Activated B cell treated with CpG ODN at 0.5 μM for 24 hours (primary cell): ENCODE measurements around the gene CCDC178. TPM values are rescaled to one million over a fixed set of nuclear protein-coding genes. Genes with fewer than 3 reads are reported as not detected.

ENCODE experiments used
- ATAC-seq: fragments of 200-7000 bp; cut with Tn5 transposase; one replicate; pipeline ENCODE4 v1.10.0; 2021; ENCODE audit warnings: low read depth, mild to moderate bottlenecking, moderate library complexity
- CTCF ChIA-PET: fragments of 350-600 bp; sonication (Branson Sonifier 250); formaldehyde crosslinking; loops from one replicate; lab custom pipeline; 2021; ENCODE audit warnings: antibody characterized with exemption; lab: Charles Lee
- POLR2A ChIA-PET: fragments of 350-600 bp; sonication (Branson Sonifier 250); formaldehyde crosslinking; loops from one replicate; lab custom pipeline; 2021; ENCODE audit warnings: antibody characterized with exemption; lab: Charles Lee
- DNase-seq: peaks from one replicate; pipeline ENCODE4 v3.0.0; 2022
- H3K27ac Mint-ChIP-seq: one replicate; pipeline ENCODE4 v1.8.0; 2020; ENCODE audit warnings: mixed read lengths
- H3K27me3 Mint-ChIP-seq: one replicate; pipeline ENCODE4 v1.8.0; 2021; ENCODE audit warnings: mixed read lengths
- H3K36me3 Mint-ChIP-seq: one replicate; pipeline ENCODE4 v1.8.0; 2021; ENCODE audit warnings: low read depth, mixed read lengths
- H3K4me1 Mint-ChIP-seq: one replicate; pipeline ENCODE4 v1.8.0; 2021; ENCODE audit warnings: mixed read lengths
- H3K4me3 Mint-ChIP-seq: one replicate; pipeline ENCODE4 v1.8.0; 2020; ENCODE audit warnings: mild to moderate bottlenecking, mixed read lengths
- H3K9me3 Mint-ChIP-seq: one replicate; pipeline ENCODE4 v1.8.0; 2020; ENCODE audit warnings: mixed read lengths
- intact Hi-C: fragments of 100-400 bp; cut with micrococcal nuclease; formaldehyde crosslinking; loops from one replicate; pipeline ENCODE4 v1.15.1; 2024
- total RNA-seq: library from RNA; stranded (reverse); gene quantifications from 2 replicates; pipeline ENCODE4 v1.2.3, GENCODE V29; 2022
- TF ChIP-seq, protein P1 (sequence below): fragments of 200-600 bp; IDR thresholded peaks from one replicate; pipeline ENCODE4 v1.8.0; 2022; ENCODE audit warnings: antibody characterized with exemption, mild to moderate bottlenecking

Gene CCDC178
- total RNA-seq, 1 donor from 2014 or later, result not detected

DNA sequence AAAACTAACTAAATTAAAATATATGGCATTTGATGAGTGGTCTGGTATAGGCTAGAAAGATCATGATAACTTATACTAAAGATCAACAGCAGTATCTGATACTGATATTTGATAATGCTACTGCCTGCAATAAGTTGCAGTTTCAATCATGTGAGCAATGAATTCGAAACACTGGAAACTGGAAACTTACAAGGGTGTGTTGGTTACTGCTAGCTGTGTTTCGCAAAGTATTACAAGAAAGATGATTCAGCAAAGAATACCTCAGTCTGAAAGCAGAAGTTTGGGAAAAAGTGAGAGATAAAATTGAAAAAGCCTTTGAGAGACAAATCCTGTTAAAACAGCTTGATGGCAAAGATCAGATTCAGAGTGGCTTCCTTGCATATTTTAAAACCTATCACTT, 294.5 kb downstream of the CCDC178 start:
- CTCF ChIA-PET, result no interaction called here
- Mint-ChIP-seq H3K36me3 (no peaks in the 10 kb centered on the region), H3K4me3 (no peak overlapping the region), H3K9me3 (no peaks in the 10 kb centered on the region), H3K27me3 (peaks cover 9% of the 10 kb centered on the region), H3K4me1 (no peaks in the 10 kb centered on the region), H3K27ac (no peak overlapping the region)
- no peak for ATAC-seq
- intact Hi-C loops, result no loop called here
- TF ChIP-seq, protein P1, sequence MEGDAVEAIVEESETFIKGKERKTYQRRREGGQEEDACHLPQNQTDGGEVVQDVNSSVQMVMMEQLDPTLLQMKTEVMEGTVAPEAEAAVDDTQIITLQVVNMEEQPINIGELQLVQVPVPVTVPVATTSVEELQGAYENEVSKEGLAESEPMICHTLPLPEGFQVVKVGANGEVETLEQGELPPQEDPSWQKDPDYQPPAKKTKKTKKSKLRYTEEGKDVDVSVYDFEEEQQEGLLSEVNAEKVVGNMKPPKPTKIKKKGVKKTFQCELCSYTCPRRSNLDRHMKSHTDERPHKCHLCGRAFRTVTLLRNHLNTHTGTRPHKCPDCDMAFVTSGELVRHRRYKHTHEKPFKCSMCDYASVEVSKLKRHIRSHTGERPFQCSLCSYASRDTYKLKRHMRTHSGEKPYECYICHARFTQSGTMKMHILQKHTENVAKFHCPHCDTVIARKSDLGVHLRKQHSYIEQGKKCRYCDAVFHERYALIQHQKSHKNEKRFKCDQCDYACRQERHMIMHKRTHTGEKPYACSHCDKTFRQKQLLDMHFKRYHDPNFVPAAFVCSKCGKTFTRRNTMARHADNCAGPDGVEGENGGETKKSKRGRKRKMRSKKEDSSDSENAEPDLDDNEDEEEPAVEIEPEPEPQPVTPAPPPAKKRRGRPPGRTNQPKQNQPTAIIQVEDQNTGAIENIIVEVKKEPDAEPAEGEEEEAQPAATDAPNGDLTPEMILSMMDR, result no peak
- POLR2A ChIA-PET, result no interaction called here
- no peak for DNase-seq

DNA sequence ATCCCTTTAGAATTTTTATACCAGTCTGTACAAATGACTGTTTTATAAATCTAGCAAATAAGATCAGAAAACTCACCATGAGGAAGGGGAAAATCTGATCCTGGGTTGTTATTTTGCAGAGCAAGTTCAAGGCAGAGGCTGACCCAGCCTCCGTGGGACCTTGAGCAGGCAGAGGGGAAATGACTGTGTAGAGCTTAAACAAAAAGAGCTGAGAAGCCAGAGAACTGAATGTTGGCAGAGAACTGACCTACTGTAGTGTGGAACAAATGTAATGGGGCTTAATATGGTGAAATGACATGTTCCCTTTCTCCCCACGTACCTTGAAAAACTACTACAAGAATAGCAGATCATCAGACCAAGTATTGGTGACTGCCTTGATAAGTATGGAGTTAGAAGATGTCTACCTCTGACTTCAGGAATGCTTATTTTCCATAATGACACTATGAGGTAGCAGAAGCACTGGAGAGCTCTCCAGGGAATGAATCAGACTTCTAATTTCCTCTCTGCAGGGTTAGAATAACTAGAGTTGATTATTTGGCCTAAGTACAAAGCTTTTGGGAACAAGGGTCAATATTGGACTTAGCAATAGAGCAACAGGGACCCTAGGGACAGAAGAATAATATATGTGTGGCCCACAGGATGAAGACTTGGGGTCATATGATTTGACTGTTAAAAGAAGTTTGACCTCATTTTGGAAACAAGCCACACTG, 304.4 kb downstream of the CCDC178 start:
- no peaks in the 10 kb centered on the region for H3K4me1 Mint-ChIP-seq
- TF ChIP-seq, protein P1, result no peak
- peaks cover 7% of the 10 kb centered on the region for H3K9me3 Mint-ChIP-seq
- CTCF ChIA-PET, result no interaction called here
- no peak for DNase-seq
- no peak for ATAC-seq
- no peak overlapping the region for H3K4me3 Mint-ChIP-seq
- POLR2A ChIA-PET, result no interaction called here
- no peaks in the 10 kb centered on the region for H3K36me3 Mint-ChIP-seq
- intact Hi-C loops, result no loop called here
- H3K27me3 Mint-ChIP-seq, result peaks cover 2% of the 10 kb centered on the region
- H3K27ac Mint-ChIP-seq, result no peak overlapping the region

- ATAC-seq (no peak), DNase-seq (no peak)
- no peaks in the 10 kb centered on the region for H3K9me3 Mint-ChIP-seq
- no peaks in the 10 kb centered on the region for H3K4me1 Mint-ChIP-seq
- H3K4me3 Mint-ChIP-seq, result no peak overlapping the region
- intact Hi-C loops, result no loop called here
- no peaks in the 10 kb centered on the region for H3K36me3 Mint-ChIP-seq
- H3K27me3 Mint-ChIP-seq, result peaks cover 2% of the 10 kb centered on the region
- TF ChIP-seq, protein P1, result no peak
- ChIA-PET POLR2A (no interaction called here), CTCF (no interaction called here)
- no peak overlapping the region for H3K27ac Mint-ChIP-seq
These were observed 307.9 kb downstream of the CCDC178 start for GRCh38 chr18:33132657-33133056.

DNA sequence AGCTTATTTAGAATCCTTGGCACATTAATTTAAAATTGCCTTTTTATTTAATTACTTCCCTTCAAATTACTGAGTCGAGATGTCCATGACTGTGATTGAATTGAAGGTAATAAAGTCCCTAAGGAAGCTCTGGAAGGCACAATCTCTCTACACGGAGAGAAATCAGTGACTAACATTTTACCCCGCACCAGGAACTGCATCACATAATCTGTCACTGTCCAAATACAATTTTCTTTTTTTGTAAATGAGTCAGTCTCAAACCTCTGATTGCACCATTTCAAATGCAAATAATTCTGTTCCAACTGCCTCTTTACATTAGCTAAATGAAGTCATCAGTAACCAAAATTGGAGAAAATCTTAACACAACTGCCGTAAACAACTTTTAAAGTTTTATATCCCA, 311.9 kb downstream of the CCDC178 start:
- no peak overlapping the region for H3K27ac Mint-ChIP-seq
- POLR2A ChIA-PET, result no interaction called here

GRCh38 chr18:33123862-33124518, 316.5 kb downstream of the CCDC178 start:
- ATAC-seq, result no peak
- no peaks in the 10 kb centered on the region for H3K9me3 Mint-ChIP-seq
- H3K27ac Mint-ChIP-seq, result no peak overlapping the region
- CTCF ChIA-PET, result no interaction called here
- intact Hi-C loops, result no loop called here
- POLR2A ChIA-PET, result no interaction called here
- no peak for DNase-seq
- no peak overlapping the region for H3K4me3 Mint-ChIP-seq
- H3K27me3 Mint-ChIP-seq, result peaks cover 1% of the 10 kb centered on the region
- no peaks in the 10 kb centered on the region for H3K4me1 Mint-ChIP-seq
- no peaks in the 10 kb centered on the region for H3K36me3 Mint-ChIP-seq
- TF ChIP-seq, protein P1, result no peak

More for the DNA sequence above, 311.9 kb downstream of the CCDC178 start:
- Mint-ChIP-seq H3K4me1 (no peaks in the 10 kb centered on the region), H3K27me3 (peaks cover 2% of the 10 kb centered on the region), H3K4me3 (no peak overlapping the region), H3K36me3 (no peaks in the 10 kb centered on the region), H3K9me3 (no peaks in the 10 kb centered on the region)
- ATAC-seq (no peak), DNase-seq (no peak)
- CTCF ChIA-PET, result no interaction called here
- intact Hi-C loops, result no loop called here
- TF ChIP-seq, protein P1, result no peak
